ENCODE data around the gene TCEA2. TPM values are rescaled to one million over a fixed set of nuclear protein-coding genes. Genes with fewer than 3 reads are reported as not detected.
"Not testable (repeated sequence)": the region's sequence is repeated elsewhere in the genome, so short reads cannot be mapped to it uniquely, and the experiment has no call there.

TCEA2 gene
- total RNA-seq, 2 experiments from 2014 or later = 36.4 to 71.2 TPM

DNA sequence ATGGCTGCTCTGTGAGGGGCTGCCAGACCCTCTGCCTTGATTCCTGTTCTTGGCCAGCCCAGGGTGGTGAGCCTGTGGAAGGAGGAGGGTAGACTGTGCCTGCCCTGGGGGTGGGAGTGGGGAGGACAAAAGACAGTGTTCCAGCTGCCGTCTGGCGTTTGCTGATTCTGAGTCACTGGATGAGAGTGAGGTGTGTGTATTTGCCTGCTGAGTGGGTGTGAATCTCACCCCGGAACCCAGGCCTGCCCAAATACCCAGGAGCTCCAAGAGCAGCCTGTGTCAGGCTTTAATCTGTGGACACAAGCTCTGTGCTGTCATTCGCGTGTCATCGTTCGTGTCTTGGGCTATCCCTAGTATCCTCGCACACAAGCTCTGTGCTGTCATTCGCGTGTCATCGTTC is 23.8 kb downstream of the TCEA2 start:
- Histone ChIP-seq H3K27ac (ENCODE audit: low read depth, low read length, poor library complexity, severe bottlenecking) (no peak overlapping the region), H3K4me2 (ENCODE audit: low read length) (no peak overlapping the region), H3K4me1 (ENCODE audit: insufficient read depth, low read length, poor library complexity, severe bottlenecking) (peaks cover 7% of the 10 kb centered on the region), H3K36me3 (ENCODE audit: insufficient read depth, low read length) (no peaks in the 10 kb centered on the region), H3K4me3 (ENCODE audit: low read depth, low read length, poor library complexity, severe bottlenecking) (no peak overlapping the region), H3K9me3 (ENCODE audit: low read length) (no peaks in the 10 kb centered on the region), H3K79me2 (ENCODE audit: insufficient read depth, low read depth, low read length) (no peaks in the 10 kb centered on the region), H3K9me2 (ENCODE audit: insufficient read depth, low read length) (no peaks in the 10 kb centered on the region), H2AFZ (ENCODE audit: low read length) (no peak overlapping the region), H4K20me1 (ENCODE audit: insufficient read depth, low read length) (no peaks in the 10 kb centered on the region)
- intact Hi-C loops (cut with micrococcal nuclease; ENCODE audit: unreplicated experiment) = no loop called here
- no peak for TF ChIP-seq EZH2phosphoT487 (IDR thresholded peaks at IDR 0.05; ENCODE audit: borderline replicate concordance, low read depth, low read length)
- TF ChIP-seq CTCF (conservative IDR thresholded peaks at IDR 0.05; ENCODE audit: low read length) = no peak
- ChIA-PET CTCF (ENCODE audit: unreplicated experiment) (no interaction called here), POLR2A (no interaction called here)
- no TSS peak for BruUV-seq (replicated peaks)
- no peak for DNase-seq (ENCODE audit: low spot score)

DNA sequence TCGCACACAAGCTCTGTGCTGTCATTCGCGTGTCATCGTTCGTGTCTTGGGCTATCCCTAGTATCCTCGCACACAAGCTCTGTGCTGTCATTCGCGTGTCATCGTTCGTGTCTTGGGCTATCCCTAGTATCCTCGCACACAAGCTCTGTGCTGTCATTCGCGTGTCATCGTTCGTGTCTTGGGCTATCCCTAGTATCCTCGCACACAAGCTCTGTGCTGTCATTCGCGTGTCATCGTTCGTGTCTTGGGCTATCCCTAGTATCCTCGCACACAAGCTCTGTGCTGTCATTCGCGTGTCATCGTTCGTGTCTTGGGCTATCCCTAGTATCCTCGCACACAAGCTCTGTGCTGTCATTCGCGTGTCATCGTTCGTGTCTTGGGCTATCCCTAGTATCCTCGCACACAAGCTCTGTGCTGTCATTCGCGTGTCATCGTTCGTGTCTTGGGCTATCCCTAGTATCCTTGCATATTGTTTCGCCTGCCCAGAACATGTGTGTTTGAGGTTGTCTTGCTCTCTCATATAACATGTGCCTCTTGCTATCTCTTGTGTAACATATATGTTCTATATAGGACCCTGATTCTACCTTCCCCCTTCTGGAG is 24.3 kb downstream of the TCEA2 start:
- H3K4me3 ChIP-seq (ENCODE audit: low read depth, low read length, poor library complexity, severe bottlenecking); intact Hi-C loops (cut with micrococcal nuclease; ENCODE audit: unreplicated experiment); H3K9me3 ChIP-seq (ENCODE audit: low read length); DNase-seq (ENCODE audit: low spot score); POLR2A ChIA-PET; H4K20me1 ChIP-seq (ENCODE audit: insufficient read depth, low read length); H2AFZ ChIP-seq (ENCODE audit: low read length); H3K79me2 ChIP-seq (ENCODE audit: insufficient read depth, low read depth, low read length); CTCF ChIA-PET (ENCODE audit: unreplicated experiment); H3K9me2 ChIP-seq (ENCODE audit: insufficient read depth, low read length); H3K27ac ChIP-seq (ENCODE audit: low read depth, low read length, poor library complexity, severe bottlenecking); BruUV-seq (replicated peaks); H3K36me3 ChIP-seq (ENCODE audit: insufficient read depth, low read length); H3K4me2 ChIP-seq (ENCODE audit: low read length): not testable (repeated sequence)
- H3K4me1 ChIP-seq (ENCODE audit: insufficient read depth, low read length, poor library complexity, severe bottlenecking) = peaks cover 11% of the 10 kb centered on the region

DNA sequence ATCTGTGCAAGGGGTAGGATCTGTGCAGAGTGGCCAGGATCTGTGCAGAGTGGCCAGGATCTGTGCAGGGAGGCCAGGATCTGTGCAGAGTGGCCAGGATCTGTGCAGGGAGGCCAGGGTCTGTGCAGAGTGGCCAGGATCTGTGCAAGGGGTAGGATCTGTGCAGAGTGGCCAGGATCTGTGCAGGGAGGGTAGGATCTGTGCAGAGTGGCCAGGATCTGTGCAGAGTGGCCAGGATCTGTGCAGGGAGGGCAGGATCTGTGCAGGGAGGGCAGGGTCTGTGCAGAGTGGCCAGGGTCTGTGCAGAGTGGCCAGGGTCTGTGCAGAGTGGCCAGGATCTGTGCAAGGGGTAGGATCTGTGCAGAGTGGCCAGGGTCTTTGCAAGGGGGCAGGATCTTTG is 25.6 kb downstream of the TCEA2 start:
- H3K4me1 ChIP-seq (ENCODE audit: insufficient read depth, low read length, poor library complexity, severe bottlenecking); H3K36me3 ChIP-seq (ENCODE audit: insufficient read depth, low read length); H3K4me3 ChIP-seq (ENCODE audit: low read depth, low read length, poor library complexity, severe bottlenecking); H3K9me3 ChIP-seq (ENCODE audit: low read length); H4K20me1 ChIP-seq (ENCODE audit: insufficient read depth, low read length); POLR2A ChIA-PET; H2AFZ ChIP-seq (ENCODE audit: low read length); H3K27ac ChIP-seq (ENCODE audit: low read depth, low read length, poor library complexity, severe bottlenecking); CTCF ChIA-PET (ENCODE audit: unreplicated experiment); H3K4me2 ChIP-seq (ENCODE audit: low read length); DNase-seq (ENCODE audit: low spot score); H3K9me2 ChIP-seq (ENCODE audit: insufficient read depth, low read length); H3K79me2 ChIP-seq (ENCODE audit: insufficient read depth, low read depth, low read length); BruUV-seq (replicated peaks); intact Hi-C loops (cut with micrococcal nuclease; ENCODE audit: unreplicated experiment): not testable (repeated sequence)

DNA sequence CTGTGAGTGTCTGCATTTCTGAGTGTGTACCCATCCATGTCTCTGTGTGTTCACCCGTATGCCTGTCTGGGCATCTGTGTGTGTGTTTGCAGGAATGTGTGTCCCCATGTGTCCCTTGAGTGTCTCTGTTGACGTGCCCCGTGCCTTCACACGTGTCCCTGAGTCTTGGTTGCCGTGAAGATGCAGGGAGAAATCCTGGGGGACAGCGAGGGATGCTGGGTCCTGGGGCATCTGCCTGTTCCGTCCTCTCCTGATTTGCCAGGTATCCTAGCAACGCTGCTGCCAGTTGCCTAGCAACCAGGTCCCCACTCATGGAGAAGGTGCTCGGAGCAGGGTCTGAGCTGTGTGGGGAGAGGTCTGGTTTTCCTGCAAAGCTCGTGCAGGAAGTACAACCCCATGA is 27.2 kb downstream of the TCEA2 start:
- no peak for TF ChIP-seq EZH2phosphoT487 (IDR thresholded peaks at IDR 0.05; ENCODE audit: borderline replicate concordance, low read depth, low read length)
- TF ChIP-seq CTCF (conservative IDR thresholded peaks at IDR 0.05; ENCODE audit: low read length) = no peak
- BruUV-seq (replicated peaks) = no TSS peak
- Histone ChIP-seq H3K9me3 (ENCODE audit: low read length) (no peaks in the 10 kb centered on the region), H3K4me1 (ENCODE audit: insufficient read depth, low read length, poor library complexity, severe bottlenecking) (peaks cover 4% of the 10 kb centered on the region), H3K36me3 (ENCODE audit: insufficient read depth, low read length) (no peaks in the 10 kb centered on the region), H2AFZ (ENCODE audit: low read length) (no peak overlapping the region), H3K9me2 (ENCODE audit: insufficient read depth, low read length) (no peaks in the 10 kb centered on the region), H3K4me3 (ENCODE audit: low read depth, low read length, poor library complexity, severe bottlenecking) (no peak overlapping the region), H4K20me1 (ENCODE audit: insufficient read depth, low read length) (no peaks in the 10 kb centered on the region), H3K27ac (ENCODE audit: low read depth, low read length, poor library complexity, severe bottlenecking) (no peak overlapping the region), H3K79me2 (ENCODE audit: insufficient read depth, low read depth, low read length) (no peaks in the 10 kb centered on the region), H3K4me2 (ENCODE audit: low read length) (no peak overlapping the region)
- POLR2A ChIA-PET = no interaction called here
- intact Hi-C loops (cut with micrococcal nuclease; ENCODE audit: unreplicated experiment) = no loop called here
- CTCF ChIA-PET (ENCODE audit: unreplicated experiment) = interaction anchor here (0.9 kb wide), 1 partner anchor 10 kb away, joined by 3 read pairs; no protein-coding TSS in a partner anchor
- no peak for DNase-seq (ENCODE audit: low spot score)
